Osteoblast (primary cell): ENCODE results near the gene CEP112. TPM values are rescaled to one million over a fixed set of nuclear protein-coding genes. Genes with fewer than 3 reads are reported as not detected.
A peak's percentile ranks its signal among the peaks of the same experiment; 100 is the strongest.
"Not testable (repeated sequence)": the region's sequence is repeated elsewhere in the genome, so short reads cannot be mapped to it uniquely, and the experiment has no call there.

ENCODE experiments used
- DNase-seq: peaks from one replicate; pipeline ENCODE4 v3.0.0; 2011; ENCODE audit warnings: low spot score, mixed read lengths; ENCODE audit not compliant: insufficient read length; ENCODE audit errors: missing footprints
- H2AFZ ChIP-seq: 2 replicates; pipeline ENCODE4 v1.6.0; 2011; ENCODE audit warnings: mild to moderate bottlenecking, low read length
- H3K27ac ChIP-seq: 2 replicates; pipeline ENCODE4 v1.5.1; 2011; ENCODE audit warnings: mild to moderate bottlenecking, low read depth, low read length, moderate library complexity
- H3K27me3 ChIP-seq: 2 replicates; pipeline ENCODE4 v1.6.0; 2012; ENCODE audit warnings: mild to moderate bottlenecking, control low read depth, inconsistent platforms, low read length, moderate library complexity; ENCODE audit not compliant: insufficient read depth
- H3K36me3 ChIP-seq: 2 replicates; pipeline ENCODE4 v1.5.1; 2011; ENCODE audit warnings: mild to moderate bottlenecking, low read length, control low read depth, moderate library complexity; ENCODE audit not compliant: insufficient read depth
- H3K4me1 ChIP-seq: 2 replicates; pipeline ENCODE4 v1.5.1; 2011; ENCODE audit warnings: mild to moderate bottlenecking, low read length, control low read depth, moderate library complexity; ENCODE audit not compliant: insufficient read depth
- H3K4me2 ChIP-seq: 2 replicates; pipeline ENCODE4 v1.6.0; 2011; ENCODE audit warnings: mild to moderate bottlenecking, low read length; ENCODE audit not compliant: insufficient read depth
- H3K4me3 ChIP-seq: fragments of 200-600 bp; sonication (generic); 3 replicates; pipeline ENCODE4 v1.5.1; 2012; ENCODE audit warnings: mild to moderate bottlenecking, low read length, inconsistent platforms; ENCODE audit not compliant: insufficient read depth
- H3K79me2 ChIP-seq: 2 replicates; pipeline ENCODE4 v1.6.0; 2012; ENCODE audit warnings: mild to moderate bottlenecking, low read length, control low read depth, inconsistent platforms; ENCODE audit not compliant: insufficient read depth
- H3K9me3 ChIP-seq: 2 replicates; pipeline ENCODE4 v1.5.1; 2011; ENCODE audit warnings: low read depth, low read length, control low read depth
- H4K20me1 ChIP-seq: 2 replicates; pipeline ENCODE4 v1.6.0; 2012; ENCODE audit warnings: mild to moderate bottlenecking, low read length, control low read depth; ENCODE audit not compliant: insufficient read depth
- CTCF ChIP-seq: IDR thresholded peaks from 2 replicates; pipeline ENCODE4 v1.5.1; 2011; ENCODE audit warnings: mild to moderate bottlenecking, low read depth, low read length, moderate library complexity; ENCODE audit errors: extremely low read depth
- total RNA-seq: library from RNA; depleted of rRNA; stranded (reverse); fragments of >200 nt; gene quantifications from 2 replicates; pipeline ENCODE4 v1.2.3, GENCODE V29; 2012

The CEP112 gene
- total RNA-seq, 1 donor = 8.3 TPM

GRCh38 chr17:66087073-66087472 lies 104.9 kb downstream of the CEP112 start:
- no peaks in the 10 kb centered on the region for H3K27me3 ChIP-seq
- no peaks in the 10 kb centered on the region for H4K20me1 ChIP-seq
- H3K36me3 ChIP-seq = no peaks in the 10 kb centered on the region
- no peak for TF ChIP-seq CTCF
- H3K4me2 ChIP-seq = no peak overlapping the region
- no peak overlapping the region for H2AFZ ChIP-seq
- peak overlapping the region; percentile 22 for H3K27ac ChIP-seq
- H3K4me1 ChIP-seq = peaks cover 14% of the 10 kb centered on the region
- H3K4me3 ChIP-seq = no peak overlapping the region
- no peak for DNase-seq
- H3K79me2 ChIP-seq = no peaks in the 10 kb centered on the region
- peaks cover 2% of the 10 kb centered on the region for H3K9me3 ChIP-seq

DNA sequence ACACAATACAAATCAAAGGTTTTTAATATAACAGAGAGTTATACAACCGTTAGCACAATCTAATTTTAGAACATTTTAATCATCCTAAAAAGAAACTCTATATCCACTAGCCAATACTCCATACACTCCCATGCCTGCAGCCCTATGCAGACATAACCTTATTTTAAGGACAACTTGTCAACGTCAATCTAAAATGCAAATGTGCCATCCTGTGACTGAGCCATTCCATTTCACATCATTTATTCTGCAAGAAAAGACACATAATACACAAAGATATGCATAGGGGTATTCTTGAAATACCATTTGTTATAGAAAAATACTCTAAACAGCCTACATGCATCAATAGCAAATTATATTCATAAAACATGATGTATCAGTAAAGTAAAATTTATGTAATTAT lies 106.7 kb downstream of the CEP112 start:
- Histone ChIP-seq H3K27me3 (no peaks in the 10 kb centered on the region), H3K4me2 (no peak overlapping the region)

DNA sequence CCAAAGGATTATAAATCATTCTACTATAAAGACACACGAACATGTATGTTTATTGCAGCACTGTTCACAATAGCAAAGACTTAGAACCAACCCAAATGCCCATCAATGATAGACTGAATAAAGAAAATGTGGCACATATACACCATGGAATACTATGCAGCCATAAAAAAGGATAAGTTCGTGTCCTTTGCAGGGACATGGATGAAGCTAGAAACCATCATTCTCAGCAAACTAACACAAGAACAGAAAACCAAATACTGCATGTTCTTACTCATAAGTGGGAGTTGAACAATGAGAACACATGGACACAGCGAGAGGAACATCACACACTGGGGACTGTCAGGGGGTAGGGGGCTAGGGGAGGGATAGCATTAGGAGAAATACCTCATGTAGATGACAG lies 111.3 kb downstream of the CEP112 start:
- not testable (repeated sequence) for H3K79me2 ChIP-seq, H3K4me2 ChIP-seq, H4K20me1 ChIP-seq, H3K36me3 ChIP-seq, H3K9me3 ChIP-seq, H3K4me3 ChIP-seq, H3K27ac ChIP-seq, H3K4me1 ChIP-seq, DNase-seq, H3K27me3 ChIP-seq, H2AFZ ChIP-seq

More for the DNA sequence above, 106.7 kb downstream of the CEP112 start:
- no peaks in the 10 kb centered on the region for H4K20me1 ChIP-seq
- no peak overlapping the region for H3K4me3 ChIP-seq
- H3K27ac ChIP-seq = no peak overlapping the region
- DNase-seq = no peak
- no peaks in the 10 kb centered on the region for H3K36me3 ChIP-seq
- peaks cover 14% of the 10 kb centered on the region for H3K4me1 ChIP-seq
- peaks cover 2% of the 10 kb centered on the region for H3K9me3 ChIP-seq
- H3K79me2 ChIP-seq = no peaks in the 10 kb centered on the region
- H2AFZ ChIP-seq = no peak overlapping the region
- TF ChIP-seq CTCF = no peak

DNA sequence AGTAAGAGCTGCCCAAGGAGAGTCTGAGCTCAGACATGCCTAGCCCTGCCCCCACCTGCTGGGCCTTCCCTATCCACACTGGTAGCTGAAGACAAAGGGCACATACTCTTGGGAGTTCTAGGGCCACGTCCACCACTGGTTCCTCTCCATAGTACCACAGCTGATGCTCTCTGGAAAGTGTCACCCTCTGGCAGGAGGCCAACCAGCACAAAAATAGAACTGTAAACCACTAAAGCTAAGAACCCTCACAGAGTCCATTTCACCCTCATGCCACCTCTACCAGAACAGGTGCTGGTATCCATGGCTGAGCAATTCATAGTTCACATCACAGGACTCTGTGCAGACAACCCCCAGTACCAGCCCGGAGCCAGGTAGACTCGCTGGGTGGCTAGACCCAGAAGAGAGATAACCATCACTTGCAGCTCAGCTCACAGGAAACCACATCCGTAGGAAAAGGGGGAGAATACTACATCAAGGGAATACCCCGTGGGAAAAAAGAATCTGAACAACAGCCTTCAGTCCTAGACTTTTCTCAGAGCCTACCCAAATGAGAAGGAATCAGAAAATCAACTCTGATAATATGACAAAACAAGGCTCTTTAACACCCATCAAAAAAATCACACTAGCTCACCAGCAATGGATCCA lies 115.3 kb downstream of the CEP112 start:
- no peaks in the 10 kb centered on the region for H3K4me1 ChIP-seq
- no peak overlapping the region for H3K4me3 ChIP-seq
- no peak overlapping the region for H2AFZ ChIP-seq
- no peak overlapping the region for H3K27ac ChIP-seq
- no peaks in the 10 kb centered on the region for H3K36me3 ChIP-seq
- no peak for TF ChIP-seq CTCF
- no peak for DNase-seq
- H3K4me2 ChIP-seq = no peak overlapping the region
- H3K9me3 ChIP-seq = no peaks in the 10 kb centered on the region
- no peaks in the 10 kb centered on the region for H3K79me2 ChIP-seq
- no peaks in the 10 kb centered on the region for H3K27me3 ChIP-seq
- no peaks in the 10 kb centered on the region for H4K20me1 ChIP-seq
